CD14-positive monocyte (primary cell): Measurements from ENCODE around the gene MUC5AC. TPM values are rescaled to one million over a fixed set of nuclear protein-coding genes. Genes with fewer than 3 reads are reported as not detected.

ENCODE experiments used
- DNase-seq, 3 donors: peaks; one replicate each; pipeline ENCODE4 v3.0.0-alpha.2; 2011 to 2022
- H2AFZ ChIP-seq: 2 replicates; pipeline ENCODE4 v1.6.0; 2012; ENCODE audit warnings: mild to moderate bottlenecking, low read depth, low read length, inconsistent platforms; ENCODE audit not compliant: insufficient read depth, poor library complexity, severe bottlenecking
- H3K27ac ChIP-seq, 2 donors: 1 replicate in 1 of 2; 2 replicates in 1 of 2; pipeline ENCODE4 v1.5.1; 2012 to 2013; ENCODE audit warnings: low read length in 2 of 2, control low read depth in 1 of 2, inconsistent platforms in 1 of 2, low read depth in 1 of 2, mild to moderate bottlenecking in 1 of 2
- H3K27me3 ChIP-seq, 2 donors: one replicate each; pipeline versions ENCODE4 v1.6.0 to v1.6.1; 2011 to 2013; ENCODE audit warnings: low read length in 2 of 2; ENCODE audit not compliant: control insufficient read depth in 2 of 2, insufficient read depth in 2 of 2
- H3K36me3 ChIP-seq, 2 donors: replicated peaks in 1 of 2; 1 replicate in 1 of 2; 2 replicates in 1 of 2; pipeline versions ENCODE4 v1.5.1 to v1.6.1; 2012 to 2013; ENCODE audit warnings: low read length in 2 of 2, control low read depth in 1 of 2, inconsistent platforms in 1 of 2, mild to moderate bottlenecking in 1 of 2; ENCODE audit not compliant: insufficient read depth in 2 of 2, control insufficient read depth in 1 of 2
- H3K4me1 ChIP-seq, 2 donors: 1 replicate in 1 of 2; 2 replicates in 1 of 2; pipeline versions ENCODE4 v1.5.1 to v1.6.1; 2012 to 2013; ENCODE audit warnings: low read length in 2 of 2, control low read depth in 1 of 2, inconsistent platforms in 1 of 2, mild to moderate bottlenecking in 1 of 2, moderate library complexity in 1 of 2; ENCODE audit not compliant: insufficient read depth in 2 of 2, control insufficient read depth in 1 of 2
- H3K4me2 ChIP-seq: replicated peaks from 2 replicates; pipeline ENCODE3; 2012; ENCODE audit warnings: low read length, moderate library complexity, mild to moderate bottlenecking; ENCODE audit not compliant: poor library complexity, severe bottlenecking; ENCODE audit errors: extremely low read depth
- H3K4me3 ChIP-seq, 3 experiments: fragments of 200-600 bp in 1 of 3; sonication (generic) in 1 of 3; replicated peaks in 1 of 3; 1 replicate in 2 of 3; 2 replicates in 1 of 3; pipeline ENCODE4 v1.5.1; 2011 to 2013; ENCODE audit warnings: low read length in 3 of 3, mild to moderate bottlenecking in 3 of 3, control low read depth in 2 of 3, low read depth in 2 of 3, inconsistent platforms in 1 of 3, moderate library complexity in 1 of 3
- H3K79me2 ChIP-seq: 2 replicates; pipeline ENCODE4 v1.6.0; 2012; ENCODE audit warnings: mild to moderate bottlenecking, control low read depth, inconsistent platforms, low read length, moderate library complexity; ENCODE audit not compliant: insufficient read depth
- H3K9ac ChIP-seq: 2 replicates; pipeline ENCODE4 v1.6.0; 2017; ENCODE audit warnings: low read length, mild to moderate bottlenecking; ENCODE audit not compliant: insufficient read depth, poor library complexity, severe bottlenecking
- H3K9me3 ChIP-seq, 2 donors: replicated peaks in 1 of 2; 1 replicate in 1 of 2; 2 replicates in 1 of 2; pipeline versions ENCODE4 v1.5.1 to v1.6.1; 2012 to 2013; ENCODE audit warnings: low read length in 2 of 2, control low read depth in 1 of 2; ENCODE audit not compliant: control insufficient read depth in 1 of 2, insufficient read depth in 1 of 2
- H4K20me1 ChIP-seq: 2 replicates; pipeline ENCODE4 v1.6.0; 2012; ENCODE audit warnings: mild to moderate bottlenecking, low read length, control low read depth, moderate library complexity; ENCODE audit not compliant: insufficient read depth
- H3K27ac Mint-ChIP-seq, 7 donors: one replicate each; pipeline ENCODE4 v1.8.0; 2020; ENCODE audit warnings: mild to moderate bottlenecking in 7 of 7, mixed read lengths in 7 of 7, moderate library complexity in 6 of 7, inconsistent platforms in 2 of 7
- H3K27me3 Mint-ChIP-seq, 3 donors: one replicate each; pipeline ENCODE4 v1.8.0; 2021 to 2022; ENCODE audit warnings: low read depth in 3 of 3, mild to moderate bottlenecking in 3 of 3, mixed read lengths in 3 of 3, moderate library complexity in 3 of 3, inconsistent platforms in 1 of 3
- H3K36me3 Mint-ChIP-seq, 2 donors: one replicate each; pipeline ENCODE4 v1.8.0; 2020; ENCODE audit warnings: mixed read lengths in 2 of 2, inconsistent platforms in 1 of 2, mild to moderate bottlenecking in 1 of 2
- H3K4me1 Mint-ChIP-seq: one replicate; pipeline ENCODE4 v1.8.0; 2020; ENCODE audit warnings: mild to moderate bottlenecking, mixed read lengths
- H3K4me3 Mint-ChIP-seq, 2 donors: one replicate each; pipeline ENCODE4 v1.8.0; 2020; ENCODE audit warnings: mild to moderate bottlenecking in 2 of 2, mixed read lengths in 2 of 2, moderate library complexity in 1 of 2
- H3K9me3 Mint-ChIP-seq, 7 donors: one replicate each; pipeline ENCODE4 v1.8.0; 2020 to 2022; ENCODE audit warnings: mixed read lengths in 7 of 7, mild to moderate bottlenecking in 6 of 7, moderate library complexity in 6 of 7, inconsistent platforms in 2 of 7
- CTCF ChIP-seq: fragments of 200-600 bp; IDR thresholded peaks from one replicate; pipeline ENCODE4 v1.8.0; 2022; ENCODE audit warnings: antibody characterized with exemption, mild to moderate bottlenecking
- whole genome bisulfite sequencing: methylation state at CpG from one replicate; pipeline ENCODE4 v1.1.5; 2013; ENCODE audit warnings: missing lambda C conversion rate; ENCODE audit not compliant: insufficient coverage; 5-methylcytosine and 5-hydroxymethylcytosine counted together
- intact Hi-C, 2 donors: fragments of 100-400 bp; cut with micrococcal nuclease; formaldehyde crosslinking; loops; one replicate each; pipeline versions ENCODE4 v1.15.0 to v1.15.1; 2023
- polyA plus RNA-seq, 3 donors: library from polyadenylated mRNA; depleted of rRNA in 1 of 3; unstranded in 2 of 3; stranded (reverse) in 1 of 3; fragments of 300-500 nt in 2 of 3; fragments of >200 nt in 1 of 3; fragmentation: Illumina TruSeq in 2 of 3; gene quantifications; 1 replicate in 2 of 3; 2 replicates in 1 of 3; pipeline ENCODE4 v1.2.3, GENCODE V29; 2012 to 2021

Gene MUC5AC
- polyA plus RNA-seq, 3 donors = not detected

GRCh38 chr11:1111545-1112212 is 46.1 kb upstream of the MUC5AC start:
- Histone ChIP-seq H3K9ac (no peak overlapping the region), H3K4me2 (no peak overlapping the region), H3K79me2 (no peaks in the 10 kb centered on the region), H3K27me3 (no peaks in the 10 kb centered on the region), H3K36me3 (no peaks in the 10 kb centered on the region), H3K4me1 (no peaks in the 10 kb centered on the region), H3K4me3 (no peak overlapping the region), H3K9me3 (peaks cover 0 to 7% of the 10 kb centered on the region in 2 donors), H4K20me1 (no peaks in the 10 kb centered on the region), H2AFZ (no peak overlapping the region), H3K27ac (no peak overlapping the region)
- WGBS = 92% methylated on average over 10 of the region's 10 CpGs
- no peak for TF ChIP-seq CTCF
- Mint-ChIP-seq H3K27me3 (peaks cover 1 to 7% (median 2%) of the 10 kb centered on the region in 3 donors), H3K27ac (no peak overlapping the region), H3K4me3 (no peak overlapping the region), H3K36me3 (no peaks in the 10 kb centered on the region), H3K9me3 (peaks cover 0 to 4% (median 0%) of the 10 kb centered on the region in 7 donors), H3K4me1 (no peaks in the 10 kb centered on the region)
- DNase-seq = no peak
- intact Hi-C loops = no loop called here

GRCh38 chr11:1112351-1113191 is 45.2 kb upstream of the MUC5AC start:
- no peaks in the 10 kb centered on the region for H3K36me3 Mint-ChIP-seq
- no peak for DNase-seq
- H3K27ac Mint-ChIP-seq = no peak overlapping the region
- no peak for TF ChIP-seq CTCF
- Histone ChIP-seq H3K4me2 (no peak overlapping the region), H3K36me3 (no peaks in the 10 kb centered on the region), H4K20me1 (no peaks in the 10 kb centered on the region), H3K27me3 (no peaks in the 10 kb centered on the region), H3K79me2 (no peaks in the 10 kb centered on the region), H3K4me3 (no peak overlapping the region), H3K9me3 (peaks cover 0 to 7% of the 10 kb centered on the region in 2 donors), H3K9ac (no peak overlapping the region), H3K27ac (no peak overlapping the region), H2AFZ (no peak overlapping the region), H3K4me1 (no peaks in the 10 kb centered on the region)
- no peak overlapping the region for H3K4me3 Mint-ChIP-seq
- no peaks in the 10 kb centered on the region for H3K4me1 Mint-ChIP-seq
- peaks cover 0 to 4% (median 0%) of the 10 kb centered on the region in 7 donors for H3K9me3 Mint-ChIP-seq
- intact Hi-C loops = no loop called here
- peaks cover 1 to 6% (median 2%) of the 10 kb centered on the region in 3 donors for H3K27me3 Mint-ChIP-seq
- WGBS = 95% methylated on average over 11 of the region's 14 CpGs
